Body of pancreas (tissue), 4 donors: Measurements from ENCODE around the gene CPT1B.

Experiments
- CTCF ChIP-seq, 7 experiments: fragments of 450-650 bp in 4 of 7; fragments of 200-600 bp in 3 of 7; sonication (generic) in 3 of 7; IDR thresholded peaks; one replicate each; pipeline ENCODE4 v1.5.1; 2016 to 2019; ENCODE audit warnings: antibody characterized with exemption in 7 of 7
- POLR2A ChIP-seq, 3 donors: fragments of 450-650 bp; IDR thresholded peaks; one replicate each; pipeline ENCODE4 v1.6.1; 2016; ENCODE audit warnings: antibody characterized with exemption in 3 of 3, mild to moderate bottlenecking in 2 of 3

GRCh38 chr22:50530877-50531545, 47.2 kb downstream of the CPT1B start:
- TF ChIP-seq CTCF (IDR thresholded peaks at IDR 0.05) (no peak), POLR2A (IDR thresholded peaks at IDR 0.05) (peak in 2 of 3 donors; percentile 50 to 77)
